Hepatocyte (in vitro differentiated cells): Measurements from ENCODE around the gene LNX1.

Experiments used
- EZH2 ChIP-seq: fragments of 200-600 bp; sonication (generic); IDR thresholded peaks from 2 replicates; pipeline ENCODE4 v1.6.1; 2016; ENCODE audit warnings: antibody characterized with exemption, mild to moderate bottlenecking, borderline replicate concordance
- TF ChIP-seq, protein P1 (sequence below): fragments of 200-600 bp; sonication (generic); IDR thresholded peaks from 2 replicates; pipeline ENCODE4 v1.5.1; 2016; ENCODE audit warnings: antibody characterized with exemption, mild to moderate bottlenecking; ENCODE audit not compliant: poor library complexity

DNA sequence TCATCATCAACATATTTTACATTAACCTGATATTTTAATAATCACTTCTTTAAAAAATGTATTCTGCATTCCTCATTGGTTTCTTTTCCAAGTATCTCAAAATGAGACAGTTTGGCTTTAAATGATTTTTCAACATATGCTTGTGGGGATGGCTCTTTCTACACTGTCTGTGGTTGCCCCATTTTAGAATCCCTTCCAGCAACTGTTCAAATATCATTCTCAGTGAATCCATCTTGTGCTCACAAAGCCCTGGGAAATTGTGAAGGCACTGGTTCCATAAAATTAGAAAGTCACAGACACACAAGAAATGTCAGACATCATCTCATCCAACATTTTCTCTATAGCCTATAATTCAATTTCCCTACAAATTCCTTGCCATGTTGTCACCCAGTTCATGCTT lies 103.5 kb downstream of the LNX1 start:
- TF ChIP-seq, protein P1, sequence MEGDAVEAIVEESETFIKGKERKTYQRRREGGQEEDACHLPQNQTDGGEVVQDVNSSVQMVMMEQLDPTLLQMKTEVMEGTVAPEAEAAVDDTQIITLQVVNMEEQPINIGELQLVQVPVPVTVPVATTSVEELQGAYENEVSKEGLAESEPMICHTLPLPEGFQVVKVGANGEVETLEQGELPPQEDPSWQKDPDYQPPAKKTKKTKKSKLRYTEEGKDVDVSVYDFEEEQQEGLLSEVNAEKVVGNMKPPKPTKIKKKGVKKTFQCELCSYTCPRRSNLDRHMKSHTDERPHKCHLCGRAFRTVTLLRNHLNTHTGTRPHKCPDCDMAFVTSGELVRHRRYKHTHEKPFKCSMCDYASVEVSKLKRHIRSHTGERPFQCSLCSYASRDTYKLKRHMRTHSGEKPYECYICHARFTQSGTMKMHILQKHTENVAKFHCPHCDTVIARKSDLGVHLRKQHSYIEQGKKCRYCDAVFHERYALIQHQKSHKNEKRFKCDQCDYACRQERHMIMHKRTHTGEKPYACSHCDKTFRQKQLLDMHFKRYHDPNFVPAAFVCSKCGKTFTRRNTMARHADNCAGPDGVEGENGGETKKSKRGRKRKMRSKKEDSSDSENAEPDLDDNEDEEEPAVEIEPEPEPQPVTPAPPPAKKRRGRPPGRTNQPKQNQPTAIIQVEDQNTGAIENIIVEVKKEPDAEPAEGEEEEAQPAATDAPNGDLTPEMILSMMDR: no peak
- no peak for TF ChIP-seq EZH2
